Gastroesophageal sphincter (tissue), 4 donors: Measurements from ENCODE around the gene DDX56. TPM values are rescaled to one million over a fixed set of nuclear protein-coding genes. Genes with fewer than 3 reads are reported as not detected.
A peak's percentile ranks its signal among the peaks of the same experiment; 100 is the strongest.
"Not testable (repeated sequence)": the region's sequence is repeated elsewhere in the genome, so short reads cannot be mapped to it uniquely, and the experiment has no call there.

Experiments
- ATAC-seq: fragments of 150-250 bp; one replicate; pipeline ENCODE4 v1.9.1; 2016; ENCODE audit warnings: mild to moderate bottlenecking, moderate library complexity
- H3K27ac ChIP-seq, 4 donors: fragments of 200-600 bp; sonication (generic) in 3 of 4; 1 replicate in 3 of 4; 2 replicates in 1 of 4; pipeline ENCODE4 v1.5.1; 2016 to 2019
- H3K27me3 ChIP-seq: fragments of 200-600 bp; sonication (generic); one replicate; pipeline ENCODE4 v1.5.1; 2019
- H3K36me3 ChIP-seq, 2 donors: fragments of 200-600 bp; sonication (generic); one replicate each; pipeline ENCODE4 v1.5.1; 2019; ENCODE audit warnings: control low read depth in 1 of 2
- H3K4me1 ChIP-seq, 3 donors: fragments of 200-600 bp; sonication (generic); 1 replicate in 2 of 3; 2 replicates in 1 of 3; pipeline ENCODE4 v1.5.1; 2016 to 2019; ENCODE audit warnings: control low read depth in 2 of 3
- H3K4me3 ChIP-seq, 2 donors: fragments of 200-600 bp; sonication (generic); one replicate each; pipeline ENCODE4 v1.5.1; 2019; ENCODE audit warnings: mild to moderate bottlenecking in 1 of 2, moderate library complexity in 1 of 2
- H3K9me3 ChIP-seq, 3 donors: fragments of 200-600 bp; sonication (generic); one replicate each; pipeline ENCODE4 v1.5.1; 2017 to 2019; ENCODE audit warnings: control low read depth in 2 of 3
- CTCF ChIP-seq, 4 experiments: fragments of 200-600 bp in 2 of 4; fragments of 450-650 bp in 2 of 4; sonication (generic) in 1 of 4; IDR thresholded peaks; one replicate each; pipeline ENCODE4 v1.5.1; 2017 to 2019; ENCODE audit warnings: antibody characterized with exemption in 4 of 4, mild to moderate bottlenecking in 2 of 4, moderate library complexity in 2 of 4
- EP300 ChIP-seq: sonication (generic); formaldehyde crosslinking; IDR thresholded peaks from one replicate; pipeline ENCODE4 v1.6.1; 2017; ENCODE audit warnings: antibody characterized with exemption, mild to moderate bottlenecking
- POLR2A ChIP-seq, 2 donors: fragments of 450-650 bp; IDR thresholded peaks; one replicate each; pipeline ENCODE4 v1.6.1; 2017; ENCODE audit warnings: antibody characterized with exemption in 2 of 2, mild to moderate bottlenecking in 2 of 2, moderate library complexity in 1 of 2
- POLR2AphosphoS5 ChIP-seq: sonication (generic); formaldehyde crosslinking; IDR thresholded peaks from one replicate; pipeline ENCODE4 v1.6.1; 2017; ENCODE audit warnings: antibody characterized with exemption
- WGBS, 2 donors: methylation state at CpG; one replicate each; pipeline ENCODE4 v1.1.5; 2018; ENCODE audit warnings: low coverage in 1 of 2; 5-methylcytosine and 5-hydroxymethylcytosine counted together
- total RNA-seq, 4 donors: library from RNA; depleted of rRNA; stranded (reverse); fragments of >200 nt; gene quantifications; one replicate each; pipeline ENCODE4 v1.1.0, GENCODE V29; 2016

Gene DDX56
- total RNA-seq, 4 donors from 2014 or later: 34.2 to 46.4 (median 41.4) TPM

GRCh38 chr7:44563171-44563679, 10.5 kb downstream of the DDX56 start:
- ATAC-seq: no peak
- TF ChIP-seq EP300: no peak
- TF ChIP-seq CTCF (IDR thresholded peaks at IDR 0.05): no peak
- peak; percentile 19 for TF ChIP-seq POLR2AphosphoS5
- TF ChIP-seq POLR2A (IDR thresholded peaks at IDR 0.05): no peak
- Histone ChIP-seq H3K36me3 (peaks cover 0 to 54% of the 10 kb centered on the region in 2 donors), H3K4me1 (peaks cover 0 to 9% (median 3%) of the 10 kb centered on the region in 3 donors), H3K4me3 (no peak overlapping the region), H3K27me3 (no peaks in the 10 kb centered on the region), H3K9me3 (no peaks in the 10 kb centered on the region), H3K27ac (no peak overlapping the region)
- WGBS, 2 donors: 50 to 65% methylated on average over 2 of the region's 3 CpGs

GRCh38 chr7:44562622-44562962, 11.1 kb downstream of the DDX56 start:
- ATAC-seq, H3K27me3 ChIP-seq, H3K9me3 ChIP-seq, H3K4me3 ChIP-seq, H3K4me1 ChIP-seq, H3K27ac ChIP-seq: not testable (repeated sequence)
- peaks cover 0 to 48% of the 10 kb centered on the region in 2 donors for H3K36me3 ChIP-seq
- WGBS, 2 donors: 100% methylated on average over 5 of the region's 8 CpGs; no CpG with 5 or more reads in 1 of the 2 donors

- Histone ChIP-seq H3K27ac (no peak overlapping the region), H3K27me3 (no peaks in the 10 kb centered on the region), H3K36me3 (peaks cover 0 to 43% of the 10 kb centered on the region in 2 donors), H3K4me3 (no peak overlapping the region), H3K9me3 (no peaks in the 10 kb centered on the region), H3K4me1 (peaks cover 0 to 9% (median 3%) of the 10 kb centered on the region in 3 donors)
- no peak for ATAC-seq
- TF ChIP-seq EP300: no peak
- TF ChIP-seq POLR2AphosphoS5: no peak
- no peak for TF ChIP-seq CTCF (IDR thresholded peaks at IDR 0.05)
- TF ChIP-seq POLR2A (IDR thresholded peaks at IDR 0.05): no peak
- 76 to 100% methylated on average over 2 to 3 of the region's 7 CpGs for WGBS, 2 donors
Measured at GRCh38 chr7:44561962-44562621, 11.6 kb downstream of the DDX56 start.

GRCh38 chr7:44561481-44561880, 12.2 kb downstream of the DDX56 start:
- Histone ChIP-seq H3K4me1 (peaks cover 0 to 9% (median 3%) of the 10 kb centered on the region in 3 donors), H3K36me3 (peaks cover 0 to 37% of the 10 kb centered on the region in 2 donors), H3K27ac (no peak overlapping the region), H3K9me3 (no peaks in the 10 kb centered on the region), H3K4me3 (no peak overlapping the region), H3K27me3 (no peaks in the 10 kb centered on the region)
- whole genome bisulfite sequencing, 2 donors: no CpG with 5 or more reads among the region's 6 CpGs
- no peak for ATAC-seq
- TF ChIP-seq CTCF (IDR thresholded peaks at IDR 0.05) (no peak), POLR2A (IDR thresholded peaks at IDR 0.05) (no peak), POLR2AphosphoS5 (no peak), EP300 (no peak)

GRCh38 chr7:44559485-44559884, 14.2 kb downstream of the DDX56 start:
- 57% methylated on average over 4 of the region's 4 CpGs; no CpG with 5 or more reads in 1 of the 2 donors for WGBS, 2 donors
- no peak for TF ChIP-seq EP300
- no peak overlapping the region for H3K4me3 ChIP-seq
- no peak overlapping the region for H3K27ac ChIP-seq
- no peak for ATAC-seq
- no peaks in the 10 kb centered on the region for H3K4me1 ChIP-seq
- no peaks in the 10 kb centered on the region for H3K9me3 ChIP-seq
- no peaks in the 10 kb centered on the region for H3K27me3 ChIP-seq
- peaks cover 0 to 17% of the 10 kb centered on the region in 2 donors for H3K36me3 ChIP-seq

GRCh38 chr7:44557485-44557884, 16.2 kb downstream of the DDX56 start:
- Histone ChIP-seq H3K9me3 (no peaks in the 10 kb centered on the region), H3K27me3 (no peaks in the 10 kb centered on the region), H3K4me1 (no peaks in the 10 kb centered on the region), H3K27ac (no peak overlapping the region), H3K4me3 (no peak overlapping the region), H3K36me3 (no peaks in the 10 kb centered on the region)
- WGBS, 2 donors: 94 to 100% methylated on average over 2 of the region's 2 CpGs
- no peak for ATAC-seq
- TF ChIP-seq POLR2AphosphoS5 (no peak), EP300 (no peak), POLR2A (IDR thresholded peaks at IDR 0.05) (no peak), CTCF (IDR thresholded peaks at IDR 0.05) (no peak)
